NCI-H128 (cell line): ENCODE data around the gene PSG3.
"Not testable (repeated sequence)": the region's sequence is repeated elsewhere in the genome, so short reads cannot be mapped to it uniquely, and the experiment has no call there.

ENCODE experiments used
- DNase-seq: peaks from one replicate; lab custom pipeline; 2025; ENCODE audit not compliant: unreplicated experiment; lab: John Stamatoyannopoulos, UW

The PSG3 gene

DNA sequence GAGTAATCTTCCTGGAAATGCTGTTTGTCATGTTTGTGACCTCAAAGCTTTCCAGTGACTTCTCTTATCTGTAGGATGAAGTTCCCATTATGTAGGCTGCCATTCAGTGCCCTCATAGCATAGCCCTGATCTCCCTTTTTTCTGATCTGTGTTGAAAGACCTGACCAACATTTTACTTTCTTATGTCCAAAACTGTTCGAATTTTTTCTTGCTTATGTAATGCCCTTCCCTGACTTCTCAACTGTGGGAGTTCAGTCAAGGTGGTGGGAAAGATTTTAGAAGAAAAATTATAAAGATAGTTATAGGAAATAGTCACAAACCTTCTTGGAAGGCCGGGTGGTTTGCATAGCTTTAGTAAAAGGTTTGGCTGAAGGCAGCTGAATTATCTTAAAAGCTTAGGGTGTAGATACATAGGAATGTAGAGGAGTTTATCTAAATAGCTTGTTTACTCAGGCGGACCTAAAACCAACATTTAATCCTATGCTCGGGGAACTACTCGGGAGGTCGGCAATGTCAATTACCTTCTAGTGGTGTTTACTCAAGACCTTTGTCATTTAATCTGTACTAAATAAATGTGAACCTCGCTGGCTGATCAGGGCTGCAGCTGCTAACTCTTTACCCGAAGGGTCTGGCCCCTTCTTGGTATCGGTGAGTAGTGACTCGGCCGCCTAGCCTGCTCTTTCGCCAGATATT is 44.3 kb downstream of the PSG3 start:
- DNase-seq: no peak

DNA sequence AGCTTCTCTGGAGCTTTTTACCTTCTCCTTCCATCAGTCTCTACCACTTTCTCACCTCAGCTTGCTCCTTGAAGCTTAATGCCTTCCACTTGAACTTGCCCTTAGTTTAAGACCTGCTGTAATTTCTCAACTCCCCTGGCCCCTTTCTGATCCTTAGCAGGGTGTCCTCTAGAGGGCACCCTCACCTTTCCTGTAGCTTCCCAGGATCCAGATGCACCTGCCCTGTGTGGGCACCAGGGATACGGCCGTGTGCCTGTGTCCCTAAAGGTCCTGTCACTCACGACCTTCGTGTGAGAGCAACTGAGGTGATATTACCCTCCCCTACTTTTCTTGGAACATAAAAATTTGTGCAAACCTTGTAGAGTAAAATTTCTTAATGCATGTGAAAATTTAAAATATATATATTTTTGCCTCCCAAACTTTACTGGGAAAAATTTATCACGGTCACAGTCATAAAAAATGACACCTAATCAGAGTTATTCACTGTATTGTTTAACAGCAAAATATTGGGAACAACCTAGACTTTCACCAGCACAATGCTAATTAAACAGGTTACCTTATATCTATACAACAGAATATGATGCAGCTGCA is 46.4 kb downstream of the PSG3 start:
- DNase-seq: no peak

GRCh38 chr19:42683917-42684513 is 56.3 kb downstream of the PSG3 start:
- DNase-seq: no peak

GRCh38 chr19:42676326-42676725 is 64.0 kb downstream of the PSG3 start:
- DNase-seq: not testable (repeated sequence)

DNA sequence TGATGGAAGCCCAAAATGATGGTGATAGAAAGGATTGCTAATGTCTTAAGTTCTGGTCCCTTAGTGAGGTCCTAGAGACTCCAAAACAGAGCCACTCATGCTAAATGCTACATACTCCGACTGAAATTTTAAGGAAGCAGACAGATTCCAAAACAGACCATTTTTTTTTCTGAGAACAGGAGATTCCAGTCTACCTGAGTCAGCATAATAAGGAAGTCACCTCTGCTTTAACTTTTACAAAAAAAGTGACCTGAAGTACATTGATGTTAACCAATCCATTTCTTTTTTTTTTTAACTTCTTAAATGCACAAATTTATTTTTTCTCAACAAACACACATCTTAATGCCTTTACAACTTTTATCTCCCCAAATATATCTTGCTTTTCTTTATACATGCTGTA is 65.7 kb downstream of the PSG3 start:
- DNase-seq: not testable (repeated sequence)
